MM.1S (cell line): ENCODE data around the gene CSRNP3.

Source experiments
- DNase-seq: peaks from one replicate; pipeline ENCODE4 v3.0.0-alpha.2; 2015
- H2AFZ ChIP-seq: fragments of 300-600 bp; sonication (generic); 2 replicates; pipeline ENCODE4 v1.6.0; 2016; ENCODE audit warnings: antibody characterized with exemption, low read length
- H3F3A ChIP-seq: fragments of 300-600 bp; sonication (generic); 2 replicates; pipeline ENCODE4 v1.6.1; 2016; ENCODE audit warnings: mild to moderate bottlenecking, antibody characterized with exemption, low read length, moderate library complexity, mixed read lengths; ENCODE audit not compliant: insufficient read depth
- H3K27ac ChIP-seq: fragments of 300-600 bp; sonication (generic); 2 replicates; pipeline ENCODE4 v1.5.1; 2016; ENCODE audit warnings: mild to moderate bottlenecking, low read length
- H3K27me3 ChIP-seq: fragments of 300-600 bp; sonication (generic); replicated peaks from 2 replicates; pipeline ENCODE4 v1.6.0; 2016; ENCODE audit warnings: low read length; ENCODE audit not compliant: insufficient read depth
- H3K36me3 ChIP-seq: fragments of 300-600 bp; sonication (generic); replicated peaks from 2 replicates; pipeline ENCODE4 v1.6.1; 2016; ENCODE audit warnings: mild to moderate bottlenecking, low read length, mixed read lengths; ENCODE audit not compliant: insufficient read depth
- H3K4me1 ChIP-seq: fragments of 300-600 bp; sonication (generic); 2 replicates; pipeline ENCODE4 v1.6.1; 2016; ENCODE audit warnings: low read length, mixed read lengths
- H3K4me2 ChIP-seq: fragments of 300-600 bp; sonication (generic); 2 replicates; pipeline ENCODE4 v1.6.0; 2016; ENCODE audit warnings: low read depth, low read length
- H3K4me3 ChIP-seq: fragments of 300-600 bp; sonication (generic); 2 replicates; pipeline ENCODE4 v1.5.1; 2016; ENCODE audit warnings: low read length, mixed read lengths
- H3K79me2 ChIP-seq: fragments of 300-600 bp; sonication (generic); 2 replicates; pipeline ENCODE4 v1.6.1; 2016; ENCODE audit warnings: mixed run types, low read length, mixed read lengths
- H3K9ac ChIP-seq: fragments of 300-600 bp; sonication (generic); 2 replicates; pipeline ENCODE4 v1.6.1; 2016; ENCODE audit warnings: low read length, mixed read lengths
- H3K9me2 ChIP-seq: fragments of 300-600 bp; sonication (generic); replicated peaks from 2 replicates; pipeline ENCODE4 v1.6.1; 2016; ENCODE audit warnings: mild to moderate bottlenecking, low read length, mixed read lengths; ENCODE audit not compliant: insufficient read depth
- H3K9me3 ChIP-seq: fragments of 300-600 bp; sonication (generic); replicated peaks from 2 replicates; pipeline ENCODE4 v1.6.1; 2016; ENCODE audit warnings: mild to moderate bottlenecking, low read length, mixed read lengths; ENCODE audit not compliant: insufficient read depth
- H4K20me1 ChIP-seq: fragments of 300-600 bp; sonication (generic); 2 replicates; pipeline ENCODE4 v1.6.1; 2016; ENCODE audit warnings: mild to moderate bottlenecking, low read length, moderate library complexity, mixed read lengths; ENCODE audit not compliant: insufficient read depth
- CTCF ChIP-seq: fragments of 300-600 bp; sonication (generic); IDR thresholded peaks from 2 replicates; pipeline ENCODE4 v1.5.1; 2016; ENCODE audit warnings: antibody characterized with exemption, low read length, mixed read lengths
- EZH2 ChIP-seq: fragments of 300-600 bp; sonication (generic); optimal IDR thresholded peaks from 2 replicates; pipeline ENCODE3; 2017; ENCODE audit warnings: low read depth, mild to moderate bottlenecking, antibody characterized with exemption, low read length, mixed read lengths
- EZH2phosphoT487 ChIP-seq: fragments of 300-600 bp; sonication (generic); IDR thresholded peaks from 2 replicates; pipeline ENCODE4 v1.6.1; 2018; ENCODE audit warnings: antibody characterized with exemption, low read length

The CSRNP3 gene

DNA sequence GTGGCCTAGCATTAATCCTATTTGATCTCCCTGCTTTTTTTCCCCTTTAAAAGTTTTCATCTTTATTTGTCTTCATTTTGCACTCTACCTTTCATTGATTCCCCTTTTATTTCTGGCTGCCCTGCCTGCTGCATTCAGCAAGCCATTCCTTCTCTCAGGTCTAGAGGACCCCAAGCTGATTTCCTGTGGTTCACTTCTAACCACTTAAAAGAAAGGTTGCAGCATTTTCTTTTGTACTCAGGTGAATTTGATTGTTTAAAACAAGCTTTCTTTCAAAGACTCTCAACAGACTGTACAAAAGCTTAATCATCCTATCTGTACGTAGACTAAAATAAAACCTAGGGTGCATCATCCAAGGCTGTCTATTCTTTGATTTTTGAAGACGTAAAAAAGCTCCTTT is 160.3 kb downstream of the CSRNP3 start:
- no peaks in the 10 kb centered on the region for H3K27me3 ChIP-seq
- H3K4me1 ChIP-seq: peaks cover 8% of the 10 kb centered on the region; the same call in 1 of the 2 replicates
- no peak for TF ChIP-seq CTCF

DNA sequence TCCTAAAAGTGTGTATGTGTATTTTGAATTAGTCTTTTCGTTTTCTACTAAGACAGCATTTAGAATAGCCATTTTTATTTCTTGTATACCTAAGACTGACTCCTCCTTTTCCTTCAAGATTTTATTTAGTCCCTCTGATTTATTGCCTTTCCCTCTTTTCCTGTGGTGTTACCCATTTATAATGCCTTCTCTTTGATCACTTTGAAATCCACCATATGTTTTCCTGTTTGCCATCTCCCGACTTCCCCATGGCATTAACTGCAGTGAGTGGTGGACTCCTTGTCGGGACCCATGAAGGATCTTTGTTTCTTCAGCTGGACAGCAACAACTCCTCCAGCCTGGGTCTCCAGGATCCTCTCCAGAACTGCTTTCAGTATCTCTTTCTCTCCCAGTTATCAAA is 160.7 kb downstream of the CSRNP3 start:
- peaks cover 8% of the 10 kb centered on the region; the same call in 1 of the 2 replicates for H3K4me1 ChIP-seq
- TF ChIP-seq CTCF: no peak
- no peak for TF ChIP-seq EZH2
- no peak overlapping the region for H3K27ac ChIP-seq
- H3K27me3 ChIP-seq: no peaks in the 10 kb centered on the region
- no peaks in the 10 kb centered on the region for H3K79me2 ChIP-seq
- H4K20me1 ChIP-seq: no peaks in the 10 kb centered on the region
- no peak overlapping the region for H2AFZ ChIP-seq
- H3K9ac ChIP-seq: no peak overlapping the region
- DNase-seq: no peak
- no peaks in the 10 kb centered on the region for H3K9me2 ChIP-seq
- H3F3A ChIP-seq: no peaks in the 10 kb centered on the region
- no peak overlapping the region for H3K4me3 ChIP-seq
- no peaks in the 10 kb centered on the region for H3K36me3 ChIP-seq
- no peaks in the 10 kb centered on the region for H3K9me3 ChIP-seq
- 0 out of 2 replicates have a peak overlapping the region, but pooled peaks have one; percentile 18 for H3K4me2 ChIP-seq

More for the DNA sequence above, 160.3 kb downstream of the CSRNP3 start:
- H3F3A ChIP-seq: no peaks in the 10 kb centered on the region
- DNase-seq: peak; percentile 59
- H3K9me2 ChIP-seq: no peaks in the 10 kb centered on the region
- no peaks in the 10 kb centered on the region for H4K20me1 ChIP-seq
- H3K79me2 ChIP-seq: no peaks in the 10 kb centered on the region
- 0 out of 2 replicates have a peak overlapping the region, but pooled peaks have one; percentile 15 for H2AFZ ChIP-seq
- no peaks in the 10 kb centered on the region for H3K36me3 ChIP-seq
- no peak overlapping the region for H3K4me3 ChIP-seq
- H3K9ac ChIP-seq: no peak overlapping the region
- no peak overlapping the region for H3K27ac ChIP-seq
- H3K4me2 ChIP-seq: 0 out of 2 replicates have a peak overlapping the region, but pooled peaks have one; percentile 18
- no peaks in the 10 kb centered on the region for H3K9me3 ChIP-seq

DNA sequence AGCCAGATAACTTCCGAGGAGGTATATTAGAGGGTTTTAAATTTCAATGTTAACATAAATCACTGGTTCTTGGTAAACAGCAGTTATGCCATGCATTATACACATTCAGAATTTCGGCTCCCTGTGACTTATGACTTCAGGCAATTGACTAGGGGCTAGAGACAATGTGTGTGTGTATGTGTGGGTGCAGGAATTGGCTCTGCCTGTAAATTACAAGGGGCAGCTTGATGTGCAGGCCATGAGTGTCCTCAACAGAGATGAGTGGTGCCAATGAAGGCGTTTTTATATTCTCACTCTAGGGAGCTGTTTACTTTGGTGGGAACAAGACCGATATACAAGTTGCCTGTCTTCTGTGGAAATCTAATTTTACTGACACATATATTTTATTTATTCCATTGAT is 161.6 kb downstream of the CSRNP3 start:
- TF ChIP-seq EZH2 (no peak), CTCF (no peak), EZH2phosphoT487 (no peak)
- H3K9me3 ChIP-seq: no peaks in the 10 kb centered on the region
- no peaks in the 10 kb centered on the region for H3K27me3 ChIP-seq
- no peaks in the 10 kb centered on the region for H3K36me3 ChIP-seq
- peaks cover 8% of the 10 kb centered on the region; the same call in 1 of the 2 replicates for H3K4me1 ChIP-seq
- H3K4me3 ChIP-seq: no peak overlapping the region
- no peak overlapping the region for H3K4me2 ChIP-seq
- no peaks in the 10 kb centered on the region for H4K20me1 ChIP-seq
- no peak overlapping the region for H2AFZ ChIP-seq
- no peaks in the 10 kb centered on the region for H3K9me2 ChIP-seq
- DNase-seq: no peak
- H3K9ac ChIP-seq: no peak overlapping the region
- no peak overlapping the region for H3K27ac ChIP-seq
- no peaks in the 10 kb centered on the region for H3F3A ChIP-seq
- no peaks in the 10 kb centered on the region for H3K79me2 ChIP-seq
